ENCODE data around the gene PIK3CB. TPM values are rescaled to one million over a fixed set of nuclear protein-coding genes. Genes with fewer than 3 reads are reported as not detected.

Gene PIK3CB
- polyA plus RNA-seq, 4 donors, result 16.2 to 57.1 (median 19.2) TPM

GRCh38 chr3:138712086-138712485 lies 122.6 kb downstream of the PIK3CB start:
- 79 to 91% (median 88%) methylated on average over 4 of the region's 4 CpGs for WGBS, 3 donors
- DNase-seq (no peak), FAIRE-seq (no peak)
- H3K27me3 ChIP-seq (ENCODE audit: control insufficient read depth in 3 of 3, insufficient read depth in 3 of 3, low read length in 3 of 3), result no peaks in the 10 kb centered on the region
- H3K27ac ChIP-seq (ENCODE audit: low read depth in 1 of 3, low read length in 2 of 3), result no peak overlapping the region
- H3K4me1 ChIP-seq (ENCODE audit: control insufficient read depth in 3 of 3, insufficient read depth in 2 of 3, low read depth in 1 of 3, low read length in 2 of 3), result no peaks in the 10 kb centered on the region
- no peaks in the 10 kb centered on the region for H3K9me3 ChIP-seq (ENCODE audit: control insufficient read depth in 2 of 2, insufficient read depth in 1 of 2, low read depth in 1 of 2, low read length in 1 of 2)
- H3K4me3 ChIP-seq (ENCODE audit: low read depth in 1 of 3, low read length in 3 of 3), result no peak overlapping the region
- peaks cover 3 to 16% (median 3%) of the 10 kb centered on the region in 3 donors for H3K36me3 ChIP-seq (ENCODE audit: control insufficient read depth in 3 of 3, insufficient read depth in 2 of 3, low read depth in 1 of 3, low read length in 3 of 3)

GRCh38 chr3:138705675-138706074 lies 129.1 kb downstream of the PIK3CB start:
- peaks cover 0 to 16% (median 3%) of the 10 kb centered on the region in 3 donors for H3K36me3 ChIP-seq (ENCODE audit: control insufficient read depth in 3 of 3, insufficient read depth in 2 of 3, low read depth in 1 of 3, low read length in 3 of 3)
- 95 to 100% (median 95%) methylated on average over 1 of the region's 1 CpG for WGBS, 3 donors
- H3K9me3 ChIP-seq (ENCODE audit: control insufficient read depth in 2 of 2, insufficient read depth in 1 of 2, low read depth in 1 of 2, low read length in 1 of 2), result no peaks in the 10 kb centered on the region
- no peak for FAIRE-seq
- H3K4me3 ChIP-seq (ENCODE audit: low read depth in 1 of 3, low read length in 3 of 3), result no peak overlapping the region
- H3K27me3 ChIP-seq (ENCODE audit: control insufficient read depth in 3 of 3, insufficient read depth in 3 of 3, low read length in 3 of 3), result no peaks in the 10 kb centered on the region
- H3K27ac ChIP-seq (ENCODE audit: low read depth in 1 of 3, low read length in 2 of 3), result no peak overlapping the region
- peaks cover 0 to 4% (median 0%) of the 10 kb centered on the region in 3 donors for H3K4me1 ChIP-seq (ENCODE audit: control insufficient read depth in 3 of 3, insufficient read depth in 2 of 3, low read depth in 1 of 3, low read length in 2 of 3)
- DNase-seq, result no peak

- FAIRE-seq, result no peak
- peaks cover 0 to 2% of the 10 kb centered on the region in 2 donors for H3K9me3 ChIP-seq (ENCODE audit: control insufficient read depth in 2 of 2, insufficient read depth in 1 of 2, low read depth in 1 of 2, low read length in 1 of 2)
- H3K27ac ChIP-seq (ENCODE audit: low read depth in 1 of 3, low read length in 2 of 3), result no peak overlapping the region
- no peak for DNase-seq
- H3K4me3 ChIP-seq (ENCODE audit: low read depth in 1 of 3, low read length in 3 of 3), result no peak overlapping the region
- 73 to 92% (median 85%) methylated on average over 1 of the region's 1 CpG for WGBS, 3 donors
- H3K4me1 ChIP-seq (ENCODE audit: control insufficient read depth in 3 of 3, insufficient read depth in 2 of 3, low read depth in 1 of 3, low read length in 2 of 3), result peaks cover 0 to 8% (median 6%) of the 10 kb centered on the region in 3 donors
- H3K27me3 ChIP-seq (ENCODE audit: control insufficient read depth in 3 of 3, insufficient read depth in 3 of 3, low read length in 3 of 3), result no peaks in the 10 kb centered on the region
- peaks cover 0 to 21% (median 0%) of the 10 kb centered on the region in 3 donors for H3K36me3 ChIP-seq (ENCODE audit: control insufficient read depth in 3 of 3, insufficient read depth in 2 of 3, low read depth in 1 of 3, low read length in 3 of 3)
Measured at GRCh38 chr3:138696666-138697370, 137.9 kb downstream of the PIK3CB start.

- Histone ChIP-seq H3K36me3 (ENCODE audit: control insufficient read depth in 3 of 3, insufficient read depth in 2 of 3, low read depth in 1 of 3, low read length in 3 of 3) (peaks cover 0 to 17% (median 0%) of the 10 kb centered on the region in 3 donors), H3K4me3 (ENCODE audit: low read depth in 1 of 3, low read length in 3 of 3) (no peak overlapping the region), H3K4me1 (ENCODE audit: control insufficient read depth in 3 of 3, insufficient read depth in 2 of 3, low read depth in 1 of 3, low read length in 2 of 3) (peaks cover 0 to 8% (median 6%) of the 10 kb centered on the region in 3 donors), H3K27me3 (ENCODE audit: control insufficient read depth in 3 of 3, insufficient read depth in 3 of 3, low read length in 3 of 3) (no peaks in the 10 kb centered on the region), H3K27ac (ENCODE audit: low read depth in 1 of 3, low read length in 2 of 3) (peak overlapping the region in 2 of 3 donors; percentile 55 to 70), H3K9me3 (ENCODE audit: control insufficient read depth in 2 of 2, insufficient read depth in 1 of 2, low read depth in 1 of 2, low read length in 1 of 2) (peaks cover 0 to 2% of the 10 kb centered on the region in 2 donors)
- peak; percentile 56 to 72 for DNase-seq
- no peak for FAIRE-seq
- 86 to 90% (median 90%) methylated on average over 8 of the region's 8 CpGs for WGBS, 3 donors
Measured at GRCh38 chr3:138694287-138695007, 140.3 kb downstream of the PIK3CB start.

- FAIRE-seq (no peak), DNase-seq (no peak)
- Histone ChIP-seq H3K27me3 (ENCODE audit: control insufficient read depth in 3 of 3, insufficient read depth in 3 of 3, low read length in 3 of 3) (no peaks in the 10 kb centered on the region), H3K27ac (ENCODE audit: low read depth in 1 of 3, low read length in 2 of 3) (no peak overlapping the region), H3K4me3 (ENCODE audit: low read depth in 1 of 3, low read length in 3 of 3) (no peak overlapping the region), H3K9me3 (ENCODE audit: control insufficient read depth in 2 of 2, insufficient read depth in 1 of 2, low read depth in 1 of 2, low read length in 1 of 2) (no peaks in the 10 kb centered on the region), H3K36me3 (ENCODE audit: control insufficient read depth in 3 of 3, insufficient read depth in 2 of 3, low read depth in 1 of 3, low read length in 3 of 3) (peaks cover 0 to 16% (median 2%) of the 10 kb centered on the region in 3 donors), H3K4me1 (ENCODE audit: control insufficient read depth in 3 of 3, insufficient read depth in 2 of 3, low read depth in 1 of 3, low read length in 2 of 3) (peaks cover 0 to 8% (median 6%) of the 10 kb centered on the region in 3 donors)
- 85 to 96% (median 86%) methylated on average over 3 of the region's 3 CpGs for WGBS, 3 donors
Measured at GRCh38 chr3:138692152-138692551, 142.6 kb downstream of the PIK3CB start.

- Histone ChIP-seq H3K27ac (ENCODE audit: low read depth in 1 of 3, low read length in 2 of 3) (no peak overlapping the region), H3K4me1 (ENCODE audit: control insufficient read depth in 3 of 3, insufficient read depth in 2 of 3, low read depth in 1 of 3, low read length in 2 of 3) (peaks cover 0 to 8% (median 6%) of the 10 kb centered on the region in 3 donors), H3K9me3 (ENCODE audit: control insufficient read depth in 2 of 2, insufficient read depth in 1 of 2, low read depth in 1 of 2, low read length in 1 of 2) (no peaks in the 10 kb centered on the region), H3K27me3 (ENCODE audit: control insufficient read depth in 3 of 3, insufficient read depth in 3 of 3, low read length in 3 of 3) (no peaks in the 10 kb centered on the region), H3K36me3 (ENCODE audit: control insufficient read depth in 3 of 3, insufficient read depth in 2 of 3, low read depth in 1 of 3, low read length in 3 of 3) (peaks cover 0 to 16% (median 2%) of the 10 kb centered on the region in 3 donors), H3K4me3 (ENCODE audit: low read depth in 1 of 3, low read length in 3 of 3) (no peak overlapping the region)
- WGBS, 3 donors, result 47 to 96% (median 92%) methylated on average over 1 of the region's 1 CpG
- DNase-seq, result no peak
- no peak for FAIRE-seq
Measured at GRCh38 chr3:138691351-138691750, 143.4 kb downstream of the PIK3CB start.

- FAIRE-seq (no peak), DNase-seq (no peak)
- H3K27me3 ChIP-seq (ENCODE audit: control insufficient read depth in 3 of 3, insufficient read depth in 3 of 3, low read length in 3 of 3), result no peaks in the 10 kb centered on the region
- H3K4me1 ChIP-seq (ENCODE audit: control insufficient read depth in 3 of 3, insufficient read depth in 2 of 3, low read depth in 1 of 3, low read length in 2 of 3), result peaks cover 0 to 6% (median 6%) of the 10 kb centered on the region in 3 donors
- no peak overlapping the region for H3K4me3 ChIP-seq (ENCODE audit: low read depth in 1 of 3, low read length in 3 of 3)
- peaks cover 0 to 22% (median 2%) of the 10 kb centered on the region in 3 donors for H3K36me3 ChIP-seq (ENCODE audit: control insufficient read depth in 3 of 3, insufficient read depth in 2 of 3, low read depth in 1 of 3, low read length in 3 of 3)
- H3K9me3 ChIP-seq (ENCODE audit: control insufficient read depth in 2 of 2, insufficient read depth in 1 of 2, low read depth in 1 of 2, low read length in 1 of 2), result no peaks in the 10 kb centered on the region
- no peak overlapping the region for H3K27ac ChIP-seq (ENCODE audit: low read depth in 1 of 3, low read length in 2 of 3)
Measured at GRCh38 chr3:138690036-138690435, 144.7 kb downstream of the PIK3CB start.

GRCh38 chr3:138688871-138689299 lies 145.8 kb downstream of the PIK3CB start:
- WGBS, 3 donors, result 48 to 58% (median 57%) methylated on average over 5 of the region's 5 CpGs
- DNase-seq (no peak), FAIRE-seq (no peak)
- Histone ChIP-seq H3K27me3 (ENCODE audit: control insufficient read depth in 3 of 3, insufficient read depth in 3 of 3, low read length in 3 of 3) (no peaks in the 10 kb centered on the region), H3K4me3 (ENCODE audit: low read depth in 1 of 3, low read length in 3 of 3) (no peak overlapping the region), H3K4me1 (ENCODE audit: control insufficient read depth in 3 of 3, insufficient read depth in 2 of 3, low read depth in 1 of 3, low read length in 2 of 3) (peaks cover 0 to under 1% (median 0%) of the 10 kb centered on the region in 3 donors), H3K27ac (ENCODE audit: low read depth in 1 of 3, low read length in 2 of 3) (no peak overlapping the region), H3K36me3 (ENCODE audit: control insufficient read depth in 3 of 3, insufficient read depth in 2 of 3, low read depth in 1 of 3, low read length in 3 of 3) (peaks cover 0 to 24% (median 2%) of the 10 kb centered on the region in 3 donors), H3K9me3 (ENCODE audit: control insufficient read depth in 2 of 2, insufficient read depth in 1 of 2, low read depth in 1 of 2, low read length in 1 of 2) (no peaks in the 10 kb centered on the region)
